Skeletal muscle tissue (tissue), 4 donors: ENCODE measurements around the gene ODAPH. TPM values are rescaled to one million over a fixed set of nuclear protein-coding genes. Genes with fewer than 3 reads are reported as not detected.

Experiments
- H3K27ac ChIP-seq: one replicate; pipeline ENCODE4 v1.7.0; 2013; ENCODE audit warnings: mild to moderate bottlenecking, low read depth, low read length, inconsistent platforms
- H3K27me3 ChIP-seq, 3 donors: one replicate each; pipeline ENCODE4 v1.7.0; 2013; ENCODE audit warnings: low read length in 3 of 3; ENCODE audit not compliant: control insufficient read depth in 3 of 3, insufficient read depth in 3 of 3
- H3K36me3 ChIP-seq, 3 donors: one replicate each; pipeline ENCODE4 v1.7.0; 2013; ENCODE audit warnings: low read length in 3 of 3; ENCODE audit not compliant: control insufficient read depth in 3 of 3, insufficient read depth in 3 of 3
- H3K4me1 ChIP-seq, 3 donors: one replicate each; pipeline ENCODE4 v1.7.0; 2013; ENCODE audit warnings: low read length in 3 of 3, mild to moderate bottlenecking in 3 of 3; ENCODE audit not compliant: control insufficient read depth in 3 of 3, insufficient read depth in 3 of 3
- H3K4me3 ChIP-seq, 3 donors: one replicate each; pipeline ENCODE4 v1.7.0; 2013; ENCODE audit warnings: low read length in 3 of 3
- H3K9ac ChIP-seq, 3 donors: one replicate each; pipeline ENCODE4 v1.7.0; 2013; ENCODE audit warnings: low read length in 3 of 3, mild to moderate bottlenecking in 3 of 3, moderate library complexity in 2 of 3, low read depth in 1 of 3
- H3K9me3 ChIP-seq, 3 donors: one replicate each; pipeline ENCODE4 v1.7.0; 2013; ENCODE audit warnings: low read length in 3 of 3; ENCODE audit not compliant: control insufficient read depth in 3 of 3
- total RNA-seq: library from RNA; depleted of rRNA; stranded (reverse); fragments of >200 nt; gene quantifications from one replicate; pipeline ENCODE4 v1.2.3, GENCODE V29; 2014
- donor health status: Osteomylitis.

ODAPH gene
- total RNA-seq, 1 donor from 2014 or later: not detected

- Histone ChIP-seq H3K4me1 (no peaks in the 10 kb centered on the region), H3K9me3 (no peaks in the 10 kb centered on the region), H3K36me3 (no peaks in the 10 kb centered on the region), H3K27me3 (no peaks in the 10 kb centered on the region), H3K9ac (no peak overlapping the region), H3K4me3 (no peak overlapping the region), H3K27ac (no peak overlapping the region)
Measured at GRCh38 chr4:75566911-75567310, 11.0 kb downstream of the ODAPH start.

GRCh38 chr4:75567725-75568124 lies 11.9 kb downstream of the ODAPH start:
- Histone ChIP-seq H3K4me1 (no peaks in the 10 kb centered on the region), H3K27me3 (no peaks in the 10 kb centered on the region), H3K27ac (no peak overlapping the region), H3K36me3 (no peaks in the 10 kb centered on the region), H3K4me3 (no peak overlapping the region), H3K9me3 (no peaks in the 10 kb centered on the region), H3K9ac (no peak overlapping the region)

GRCh38 chr4:75584067-75584466 lies 28.2 kb downstream of the ODAPH start:
- Histone ChIP-seq H3K9ac (no peak overlapping the region), H3K27ac (no peak overlapping the region), H3K9me3 (peaks cover 0 to 2% (median 2%) of the 10 kb centered on the region in 3 donors), H3K27me3 (no peaks in the 10 kb centered on the region), H3K4me3 (no peak overlapping the region), H3K36me3 (no peaks in the 10 kb centered on the region), H3K4me1 (no peaks in the 10 kb centered on the region)

- Histone ChIP-seq H3K27ac (no peak overlapping the region), H3K4me3 (no peak overlapping the region), H3K4me1 (no peaks in the 10 kb centered on the region), H3K36me3 (no peaks in the 10 kb centered on the region), H3K27me3 (no peaks in the 10 kb centered on the region), H3K9me3 (no peaks in the 10 kb centered on the region), H3K9ac (no peak overlapping the region)
Measured at GRCh38 chr4:75593393-75593792, 37.5 kb downstream of the ODAPH start.

- no peak overlapping the region for H3K4me3 ChIP-seq
Measured at GRCh38 chr4:75596061-75596460, 40.2 kb downstream of the ODAPH start.

GRCh38 chr4:75598390-75598789 lies 42.5 kb downstream of the ODAPH start:
- H3K27ac ChIP-seq: no peak overlapping the region
- H3K4me1 ChIP-seq: no peaks in the 10 kb centered on the region
- no peaks in the 10 kb centered on the region for H3K27me3 ChIP-seq
- H3K36me3 ChIP-seq: no peaks in the 10 kb centered on the region
- no peak overlapping the region for H3K9ac ChIP-seq
- H3K4me3 ChIP-seq: no peak overlapping the region
- no peaks in the 10 kb centered on the region for H3K9me3 ChIP-seq

More at GRCh38 chr4:75596061-75596460, 40.2 kb downstream of the ODAPH start:
- Histone ChIP-seq H3K36me3 (no peaks in the 10 kb centered on the region), H3K27ac (no peak overlapping the region), H3K4me1 (no peaks in the 10 kb centered on the region), H3K9me3 (no peaks in the 10 kb centered on the region), H3K9ac (no peak overlapping the region), H3K27me3 (no peaks in the 10 kb centered on the region)

- Histone ChIP-seq H3K4me1 (no peaks in the 10 kb centered on the region), H3K27me3 (no peaks in the 10 kb centered on the region), H3K9ac (no peak overlapping the region), H3K36me3 (no peaks in the 10 kb centered on the region), H3K4me3 (no peak overlapping the region), H3K9me3 (no peaks in the 10 kb centered on the region), H3K27ac (no peak overlapping the region)
Measured at GRCh38 chr4:75599647-75600046, 43.8 kb downstream of the ODAPH start.

- Histone ChIP-seq H3K9me3 (no peaks in the 10 kb centered on the region), H3K9ac (no peak overlapping the region), H3K4me1 (no peaks in the 10 kb centered on the region), H3K27ac (no peak overlapping the region), H3K27me3 (no peaks in the 10 kb centered on the region), H3K36me3 (no peaks in the 10 kb centered on the region), H3K4me3 (no peak overlapping the region)
Measured at GRCh38 chr4:75605928-75606327, 50.1 kb downstream of the ODAPH start.

GRCh38 chr4:75612306-75612705 lies 56.4 kb downstream of the ODAPH start:
- no peak overlapping the region for H3K27ac ChIP-seq
- H3K9ac ChIP-seq: no peak overlapping the region
- H3K27me3 ChIP-seq: no peaks in the 10 kb centered on the region
- no peaks in the 10 kb centered on the region for H3K9me3 ChIP-seq
- no peak overlapping the region for H3K4me3 ChIP-seq
- H3K4me1 ChIP-seq: no peaks in the 10 kb centered on the region
- no peaks in the 10 kb centered on the region for H3K36me3 ChIP-seq
